CD14-positive monocyte (primary cell): ENCODE data around the gene CABYR. TPM values are rescaled to one million over a fixed set of nuclear protein-coding genes. Genes with fewer than 3 reads are reported as not detected.

ENCODE experiments used
- DNase-seq, 3 donors: peaks; one replicate each; pipeline ENCODE4 v3.0.0-alpha.2; 2011 to 2022
- H2AFZ ChIP-seq: 2 replicates; pipeline ENCODE4 v1.6.0; 2012; ENCODE audit warnings: mild to moderate bottlenecking, low read depth, low read length, inconsistent platforms; ENCODE audit not compliant: insufficient read depth, poor library complexity, severe bottlenecking
- H3K27ac ChIP-seq, 2 donors: 1 replicate in 1 of 2; 2 replicates in 1 of 2; pipeline ENCODE4 v1.5.1; 2012 to 2013; ENCODE audit warnings: low read length in 2 of 2, control low read depth in 1 of 2, inconsistent platforms in 1 of 2, low read depth in 1 of 2, mild to moderate bottlenecking in 1 of 2
- H3K27me3 ChIP-seq, 2 donors: one replicate each; pipeline versions ENCODE4 v1.6.0 to v1.6.1; 2011 to 2013; ENCODE audit warnings: low read length in 2 of 2; ENCODE audit not compliant: control insufficient read depth in 2 of 2, insufficient read depth in 2 of 2
- H3K36me3 ChIP-seq, 2 donors: replicated peaks in 1 of 2; 1 replicate in 1 of 2; 2 replicates in 1 of 2; pipeline versions ENCODE4 v1.5.1 to v1.6.1; 2012 to 2013; ENCODE audit warnings: low read length in 2 of 2, control low read depth in 1 of 2, inconsistent platforms in 1 of 2, mild to moderate bottlenecking in 1 of 2; ENCODE audit not compliant: insufficient read depth in 2 of 2, control insufficient read depth in 1 of 2
- H3K4me1 ChIP-seq, 2 donors: 1 replicate in 1 of 2; 2 replicates in 1 of 2; pipeline versions ENCODE4 v1.5.1 to v1.6.1; 2012 to 2013; ENCODE audit warnings: low read length in 2 of 2, control low read depth in 1 of 2, inconsistent platforms in 1 of 2, mild to moderate bottlenecking in 1 of 2, moderate library complexity in 1 of 2; ENCODE audit not compliant: insufficient read depth in 2 of 2, control insufficient read depth in 1 of 2
- H3K4me2 ChIP-seq: replicated peaks from 2 replicates; pipeline ENCODE3; 2012; ENCODE audit warnings: low read length, moderate library complexity, mild to moderate bottlenecking; ENCODE audit not compliant: poor library complexity, severe bottlenecking; ENCODE audit errors: extremely low read depth
- H3K4me3 ChIP-seq, 3 experiments: fragments of 200-600 bp in 1 of 3; sonication (generic) in 1 of 3; replicated peaks in 1 of 3; 1 replicate in 2 of 3; 2 replicates in 1 of 3; pipeline ENCODE4 v1.5.1; 2011 to 2013; ENCODE audit warnings: low read length in 3 of 3, mild to moderate bottlenecking in 3 of 3, control low read depth in 2 of 3, low read depth in 2 of 3, inconsistent platforms in 1 of 3, moderate library complexity in 1 of 3
- H3K79me2 ChIP-seq: 2 replicates; pipeline ENCODE4 v1.6.0; 2012; ENCODE audit warnings: mild to moderate bottlenecking, control low read depth, inconsistent platforms, low read length, moderate library complexity; ENCODE audit not compliant: insufficient read depth
- H3K9ac ChIP-seq: 2 replicates; pipeline ENCODE4 v1.6.0; 2017; ENCODE audit warnings: low read length, mild to moderate bottlenecking; ENCODE audit not compliant: insufficient read depth, poor library complexity, severe bottlenecking
- H3K9me3 ChIP-seq, 2 donors: replicated peaks in 1 of 2; 1 replicate in 1 of 2; 2 replicates in 1 of 2; pipeline versions ENCODE4 v1.5.1 to v1.6.1; 2012 to 2013; ENCODE audit warnings: low read length in 2 of 2, control low read depth in 1 of 2; ENCODE audit not compliant: control insufficient read depth in 1 of 2, insufficient read depth in 1 of 2
- H4K20me1 ChIP-seq: 2 replicates; pipeline ENCODE4 v1.6.0; 2012; ENCODE audit warnings: mild to moderate bottlenecking, low read length, control low read depth, moderate library complexity; ENCODE audit not compliant: insufficient read depth
- H3K27ac Mint-ChIP-seq, 7 donors: one replicate each; pipeline ENCODE4 v1.8.0; 2020; ENCODE audit warnings: mild to moderate bottlenecking in 7 of 7, mixed read lengths in 7 of 7, moderate library complexity in 6 of 7, inconsistent platforms in 2 of 7
- H3K27me3 Mint-ChIP-seq, 3 donors: one replicate each; pipeline ENCODE4 v1.8.0; 2021 to 2022; ENCODE audit warnings: low read depth in 3 of 3, mild to moderate bottlenecking in 3 of 3, mixed read lengths in 3 of 3, moderate library complexity in 3 of 3, inconsistent platforms in 1 of 3
- H3K36me3 Mint-ChIP-seq, 2 donors: one replicate each; pipeline ENCODE4 v1.8.0; 2020; ENCODE audit warnings: mixed read lengths in 2 of 2, inconsistent platforms in 1 of 2, mild to moderate bottlenecking in 1 of 2
- H3K4me1 Mint-ChIP-seq: one replicate; pipeline ENCODE4 v1.8.0; 2020; ENCODE audit warnings: mild to moderate bottlenecking, mixed read lengths
- H3K4me3 Mint-ChIP-seq, 2 donors: one replicate each; pipeline ENCODE4 v1.8.0; 2020; ENCODE audit warnings: mild to moderate bottlenecking in 2 of 2, mixed read lengths in 2 of 2, moderate library complexity in 1 of 2
- H3K9me3 Mint-ChIP-seq, 7 donors: one replicate each; pipeline ENCODE4 v1.8.0; 2020 to 2022; ENCODE audit warnings: mixed read lengths in 7 of 7, mild to moderate bottlenecking in 6 of 7, moderate library complexity in 6 of 7, inconsistent platforms in 2 of 7
- WGBS: methylation state at CpG from one replicate; pipeline ENCODE4 v1.1.5; 2013; ENCODE audit warnings: missing lambda C conversion rate; ENCODE audit not compliant: insufficient coverage; 5-methylcytosine and 5-hydroxymethylcytosine counted together
- intact Hi-C, 2 donors: fragments of 100-400 bp; cut with micrococcal nuclease; formaldehyde crosslinking; loops; one replicate each; pipeline versions ENCODE4 v1.15.0 to v1.15.1; 2023
- polyA plus RNA-seq, 3 donors: library from polyadenylated mRNA; depleted of rRNA in 1 of 3; unstranded in 2 of 3; stranded (reverse) in 1 of 3; fragments of 300-500 nt in 2 of 3; fragments of >200 nt in 1 of 3; fragmentation: Illumina TruSeq in 2 of 3; gene quantifications; 1 replicate in 2 of 3; 2 replicates in 1 of 3; pipeline ENCODE4 v1.2.3, GENCODE V29; 2012 to 2021
- TF ChIP-seq, protein P1 (sequence below): fragments of 200-600 bp; IDR thresholded peaks from one replicate; pipeline ENCODE4 v1.8.0; 2022; ENCODE audit warnings: antibody characterized with exemption, mild to moderate bottlenecking

The CABYR gene
- polyA plus RNA-seq, 3 donors: 0.07 TPM; not detected in 2

DNA sequence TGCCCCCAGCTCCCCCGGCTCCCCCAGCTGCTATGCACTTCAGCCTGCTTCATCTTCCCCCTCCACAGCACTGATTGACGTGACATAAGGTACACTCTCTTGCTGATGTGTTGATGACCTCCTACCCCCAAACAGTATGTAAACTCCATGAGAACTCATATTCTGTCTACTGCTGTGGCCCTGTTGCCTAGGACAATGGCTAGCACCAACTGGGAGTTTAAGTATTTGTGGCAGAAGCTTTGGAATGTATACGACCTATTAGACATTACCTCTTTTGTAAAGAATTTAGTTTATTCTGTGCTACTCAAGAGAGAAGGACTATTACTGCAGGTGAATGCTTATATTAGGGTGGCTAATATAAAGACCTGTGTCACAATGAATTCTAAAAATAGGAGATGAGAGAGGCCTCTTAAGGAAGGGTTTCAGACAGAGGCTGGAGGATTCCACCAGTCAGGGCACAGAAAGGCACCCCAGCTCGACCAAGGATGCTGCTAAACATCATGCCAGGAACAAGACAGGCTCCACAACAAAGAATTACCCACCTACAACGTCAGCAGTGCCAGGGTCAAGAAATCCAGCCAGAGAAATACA lies 60.6 kb downstream of the CABYR start:
- no peak overlapping the region for H3K27ac ChIP-seq
- no peaks in the 10 kb centered on the region for H3K9me3 ChIP-seq
- no peak overlapping the region for H2AFZ ChIP-seq
- intact Hi-C loops: no loop called here
- H4K20me1 ChIP-seq: no peaks in the 10 kb centered on the region
- no peaks in the 10 kb centered on the region for H3K79me2 ChIP-seq
- H3K4me3 ChIP-seq: no peak overlapping the region
- no CpG with 5 or more reads among the region's 5 CpGs for WGBS
- Mint-ChIP-seq H3K27me3 (no peaks in the 10 kb centered on the region), H3K9me3 (no peaks in the 10 kb centered on the region), H3K4me1 (peaks cover 3% of the 10 kb centered on the region), H3K36me3 (peaks cover 16 to 28% of the 10 kb centered on the region in 2 donors), H3K4me3 (no peak overlapping the region), H3K27ac (peak overlapping the region in 1 of 7 donors; percentile 38)
- no peaks in the 10 kb centered on the region for H3K4me1 ChIP-seq
- no peak overlapping the region for H3K4me2 ChIP-seq
- no peak for DNase-seq
- peaks cover 0 to 10% of the 10 kb centered on the region in 2 donors for H3K36me3 ChIP-seq
- TF ChIP-seq, protein P1, sequence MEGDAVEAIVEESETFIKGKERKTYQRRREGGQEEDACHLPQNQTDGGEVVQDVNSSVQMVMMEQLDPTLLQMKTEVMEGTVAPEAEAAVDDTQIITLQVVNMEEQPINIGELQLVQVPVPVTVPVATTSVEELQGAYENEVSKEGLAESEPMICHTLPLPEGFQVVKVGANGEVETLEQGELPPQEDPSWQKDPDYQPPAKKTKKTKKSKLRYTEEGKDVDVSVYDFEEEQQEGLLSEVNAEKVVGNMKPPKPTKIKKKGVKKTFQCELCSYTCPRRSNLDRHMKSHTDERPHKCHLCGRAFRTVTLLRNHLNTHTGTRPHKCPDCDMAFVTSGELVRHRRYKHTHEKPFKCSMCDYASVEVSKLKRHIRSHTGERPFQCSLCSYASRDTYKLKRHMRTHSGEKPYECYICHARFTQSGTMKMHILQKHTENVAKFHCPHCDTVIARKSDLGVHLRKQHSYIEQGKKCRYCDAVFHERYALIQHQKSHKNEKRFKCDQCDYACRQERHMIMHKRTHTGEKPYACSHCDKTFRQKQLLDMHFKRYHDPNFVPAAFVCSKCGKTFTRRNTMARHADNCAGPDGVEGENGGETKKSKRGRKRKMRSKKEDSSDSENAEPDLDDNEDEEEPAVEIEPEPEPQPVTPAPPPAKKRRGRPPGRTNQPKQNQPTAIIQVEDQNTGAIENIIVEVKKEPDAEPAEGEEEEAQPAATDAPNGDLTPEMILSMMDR: no peak
- no peak overlapping the region for H3K9ac ChIP-seq
- H3K27me3 ChIP-seq: no peaks in the 10 kb centered on the region

DNA sequence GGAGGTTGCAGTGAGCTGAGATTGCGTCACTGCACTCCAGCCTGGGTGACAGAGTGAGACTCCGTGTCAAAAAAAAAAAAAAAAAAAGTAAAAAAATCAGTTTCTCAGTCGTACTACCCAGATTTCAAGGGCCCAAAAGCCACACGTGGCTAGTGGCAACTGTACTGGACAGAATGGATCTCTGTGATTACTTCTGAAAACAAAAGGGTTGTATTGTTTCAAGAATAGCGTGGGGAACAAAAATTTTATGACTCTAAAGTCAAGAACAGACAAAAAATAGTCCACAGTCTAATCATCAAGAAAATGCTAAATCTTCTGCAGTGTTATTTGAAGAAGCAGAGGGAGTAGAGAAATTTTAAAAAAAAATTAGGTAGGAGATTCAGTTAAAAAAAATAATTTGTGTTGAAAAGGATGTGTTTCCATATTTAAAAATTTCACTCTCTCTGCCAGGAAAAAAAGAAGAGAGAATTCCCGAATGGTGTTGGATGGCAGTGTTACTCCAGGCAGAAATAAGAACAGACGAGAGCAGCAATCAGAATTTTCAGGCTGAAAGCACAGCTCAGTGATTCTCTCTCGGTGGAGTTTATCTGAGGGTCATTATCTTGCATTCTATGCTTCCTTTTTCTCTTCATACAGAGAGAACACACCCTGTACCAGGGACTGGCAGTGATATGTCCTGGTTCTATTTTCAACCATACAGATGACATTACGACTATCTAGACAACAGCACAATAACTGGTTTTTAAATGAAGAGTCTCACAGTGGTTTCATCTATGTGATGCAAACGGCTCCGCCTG lies 61.8 kb downstream of the CABYR start:
- H3K4me1 ChIP-seq: no peaks in the 10 kb centered on the region
- H3K27me3 ChIP-seq: no peaks in the 10 kb centered on the region
- TF ChIP-seq, protein P1: no peak
- H3K27me3 Mint-ChIP-seq: no peaks in the 10 kb centered on the region
- WGBS: 90% methylated on average over 2 of the region's 11 CpGs
- H3K79me2 ChIP-seq: no peaks in the 10 kb centered on the region
- no peaks in the 10 kb centered on the region for H3K36me3 ChIP-seq
- H3K9me3 ChIP-seq: no peaks in the 10 kb centered on the region
- peaks cover 3% of the 10 kb centered on the region for H3K4me1 Mint-ChIP-seq
- H3K9ac ChIP-seq: no peak overlapping the region
- H3K4me2 ChIP-seq: no peak overlapping the region
- H3K4me3 Mint-ChIP-seq: no peak overlapping the region
- peaks cover 5 to 19% of the 10 kb centered on the region in 2 donors for H3K36me3 Mint-ChIP-seq
- H4K20me1 ChIP-seq: no peaks in the 10 kb centered on the region
- no peak for DNase-seq
- no peaks in the 10 kb centered on the region for H3K9me3 Mint-ChIP-seq
- no peak overlapping the region for H3K27ac Mint-ChIP-seq
- intact Hi-C loops: no loop called here
- no peak overlapping the region for H3K4me3 ChIP-seq
- no peak overlapping the region for H2AFZ ChIP-seq
- no peak overlapping the region for H3K27ac ChIP-seq
